ENCODE results near the gene SLC25A41. TPM values are rescaled to one million over a fixed set of nuclear protein-coding genes. Genes with fewer than 3 reads are reported as not detected.

SLC25A41 gene
- total RNA-seq, 1 donor from 2014 or later: not detected

DNA sequence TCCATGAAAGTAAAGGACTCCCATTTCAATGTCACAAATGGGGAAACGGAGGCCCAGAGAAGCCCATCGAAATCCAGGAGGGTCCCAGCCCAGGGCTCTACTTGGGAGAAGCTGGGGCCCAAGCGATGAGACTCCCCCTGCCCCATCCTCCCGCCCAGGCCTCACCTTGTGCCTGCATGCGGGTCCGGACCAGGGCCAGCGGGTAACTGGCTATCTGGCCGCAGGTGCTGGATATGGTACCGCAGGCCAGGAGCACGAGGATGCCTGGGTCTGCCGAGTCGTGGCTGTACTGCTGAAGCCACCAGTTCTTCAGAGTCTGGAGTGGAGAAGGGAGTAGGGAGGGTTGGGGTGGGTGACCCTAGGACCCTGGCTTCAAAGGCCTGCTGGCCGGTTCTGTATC lies 10.4 kb upstream of the SLC25A41 start:
- Histone ChIP-seq H3K36me3 (peaks cover 3 to 26% of the 10 kb centered on the region in 2 donors), H3K4me3 (no peak overlapping the region), H3K9me3 (no peaks in the 10 kb centered on the region), H3K27ac (no peak overlapping the region), H3K4me1 (no peaks in the 10 kb centered on the region), H3K27me3 (no peaks in the 10 kb centered on the region)
- TF ChIP-seq, protein P1, sequence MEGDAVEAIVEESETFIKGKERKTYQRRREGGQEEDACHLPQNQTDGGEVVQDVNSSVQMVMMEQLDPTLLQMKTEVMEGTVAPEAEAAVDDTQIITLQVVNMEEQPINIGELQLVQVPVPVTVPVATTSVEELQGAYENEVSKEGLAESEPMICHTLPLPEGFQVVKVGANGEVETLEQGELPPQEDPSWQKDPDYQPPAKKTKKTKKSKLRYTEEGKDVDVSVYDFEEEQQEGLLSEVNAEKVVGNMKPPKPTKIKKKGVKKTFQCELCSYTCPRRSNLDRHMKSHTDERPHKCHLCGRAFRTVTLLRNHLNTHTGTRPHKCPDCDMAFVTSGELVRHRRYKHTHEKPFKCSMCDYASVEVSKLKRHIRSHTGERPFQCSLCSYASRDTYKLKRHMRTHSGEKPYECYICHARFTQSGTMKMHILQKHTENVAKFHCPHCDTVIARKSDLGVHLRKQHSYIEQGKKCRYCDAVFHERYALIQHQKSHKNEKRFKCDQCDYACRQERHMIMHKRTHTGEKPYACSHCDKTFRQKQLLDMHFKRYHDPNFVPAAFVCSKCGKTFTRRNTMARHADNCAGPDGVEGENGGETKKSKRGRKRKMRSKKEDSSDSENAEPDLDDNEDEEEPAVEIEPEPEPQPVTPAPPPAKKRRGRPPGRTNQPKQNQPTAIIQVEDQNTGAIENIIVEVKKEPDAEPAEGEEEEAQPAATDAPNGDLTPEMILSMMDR (IDR thresholded peaks at IDR 0.05): no peak
- no peak for DNase-seq (ENCODE audit: low spot score in 2 of 2)
- intact Hi-C loops (cut with DNase I): no loop called here

DNA sequence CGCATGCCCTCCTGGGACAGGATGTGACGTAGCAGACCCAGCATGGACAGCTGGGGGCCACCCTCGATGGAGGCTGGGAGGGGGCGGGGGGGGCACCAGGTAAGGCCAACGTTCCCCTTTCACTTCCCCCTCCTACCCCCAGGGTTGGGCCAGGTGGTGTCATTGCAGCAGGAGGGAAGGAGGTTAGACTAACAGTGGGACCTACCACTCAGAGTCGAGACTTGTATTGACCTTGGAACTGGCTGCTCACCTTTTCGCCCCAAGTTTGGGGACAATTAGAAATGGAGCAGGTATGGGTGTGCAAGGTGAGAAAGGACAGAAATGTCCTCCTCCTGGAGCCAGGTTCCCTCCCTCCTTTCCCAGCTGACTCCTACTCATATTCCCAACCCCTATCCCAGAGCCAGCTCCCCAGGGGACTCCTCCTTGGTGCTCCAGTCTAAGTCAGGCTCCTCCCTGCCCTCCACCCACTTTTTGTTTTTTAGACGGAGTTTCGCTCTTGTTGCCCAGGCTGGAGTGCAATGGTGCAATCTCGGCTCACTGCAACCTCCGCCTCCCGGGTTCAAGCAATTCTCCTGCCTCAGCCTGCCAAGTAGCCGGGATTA lies 8.6 kb upstream of the SLC25A41 start:
- Histone ChIP-seq H3K9me3 (no peaks in the 10 kb centered on the region), H3K27me3 (no peaks in the 10 kb centered on the region), H3K4me3 (no peak overlapping the region), H3K36me3 (peaks cover 3 to 22% of the 10 kb centered on the region in 2 donors), H3K4me1 (no peaks in the 10 kb centered on the region), H3K27ac (no peak overlapping the region)
- no peak for DNase-seq (ENCODE audit: low spot score in 2 of 2)
- TF ChIP-seq, protein P1 (IDR thresholded peaks at IDR 0.05): no peak
- intact Hi-C loops (cut with DNase I): no loop called here

DNA sequence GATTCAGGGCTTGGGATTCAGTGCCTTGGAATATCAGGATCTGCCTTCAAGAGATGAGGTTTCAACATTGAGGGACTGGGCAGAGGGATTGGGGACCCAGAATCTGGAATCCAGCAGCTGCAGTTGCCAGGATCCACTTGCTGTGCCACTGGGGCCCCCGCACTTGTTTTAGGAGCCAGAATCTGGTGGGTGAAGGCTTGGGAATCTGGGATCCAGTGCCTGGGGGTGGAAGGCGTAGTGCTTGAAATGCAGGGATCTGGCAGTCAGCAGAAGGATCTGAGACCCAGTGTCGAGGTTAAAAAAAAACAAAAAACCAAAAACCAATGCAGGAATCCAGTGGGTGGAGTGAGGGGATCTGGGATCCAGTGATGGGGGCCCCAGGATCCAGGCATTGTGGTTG lies 7.3 kb upstream of the SLC25A41 start:
- H3K27ac ChIP-seq: no peak overlapping the region
- no peak for DNase-seq (ENCODE audit: low spot score in 2 of 2)
- intact Hi-C loops (cut with DNase I): no loop called here
- no peaks in the 10 kb centered on the region for H3K9me3 ChIP-seq
- no peaks in the 10 kb centered on the region for H3K4me1 ChIP-seq
- peaks cover 0 to 9% of the 10 kb centered on the region in 2 donors for H3K36me3 ChIP-seq
- H3K27me3 ChIP-seq: no peaks in the 10 kb centered on the region
- TF ChIP-seq, protein P1 (IDR thresholded peaks at IDR 0.05): no peak
- no peak overlapping the region for H3K4me3 ChIP-seq

DNA sequence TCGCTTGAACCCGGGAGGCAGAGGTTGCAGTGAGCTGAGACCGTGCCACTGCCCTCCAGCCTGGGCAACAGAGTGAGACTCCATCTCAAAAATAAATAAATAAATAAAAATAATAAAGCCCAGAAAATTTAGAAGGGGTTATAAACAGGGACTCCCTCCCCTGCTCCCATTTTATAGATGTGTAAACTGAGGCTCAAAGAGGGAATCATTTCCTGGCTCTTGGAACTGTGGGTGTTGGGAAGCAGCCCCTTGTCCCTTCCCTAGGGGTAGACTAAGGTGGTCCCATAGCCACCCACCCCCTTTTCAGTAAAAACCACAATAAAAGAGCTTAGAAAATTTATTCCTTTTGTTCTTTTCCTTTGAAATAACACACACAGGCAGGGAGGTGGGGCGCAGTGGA lies 6.2 kb upstream of the SLC25A41 start:
- DNase-seq (ENCODE audit: low spot score in 2 of 2): no peak
- Histone ChIP-seq H3K4me1 (no peaks in the 10 kb centered on the region), H3K4me3 (no peak overlapping the region), H3K36me3 (no peaks in the 10 kb centered on the region), H3K9me3 (no peaks in the 10 kb centered on the region), H3K27me3 (no peaks in the 10 kb centered on the region), H3K27ac (no peak overlapping the region)
- intact Hi-C loops (cut with DNase I): no loop called here
- TF ChIP-seq, protein P1 (IDR thresholded peaks at IDR 0.05): no peak

DNA sequence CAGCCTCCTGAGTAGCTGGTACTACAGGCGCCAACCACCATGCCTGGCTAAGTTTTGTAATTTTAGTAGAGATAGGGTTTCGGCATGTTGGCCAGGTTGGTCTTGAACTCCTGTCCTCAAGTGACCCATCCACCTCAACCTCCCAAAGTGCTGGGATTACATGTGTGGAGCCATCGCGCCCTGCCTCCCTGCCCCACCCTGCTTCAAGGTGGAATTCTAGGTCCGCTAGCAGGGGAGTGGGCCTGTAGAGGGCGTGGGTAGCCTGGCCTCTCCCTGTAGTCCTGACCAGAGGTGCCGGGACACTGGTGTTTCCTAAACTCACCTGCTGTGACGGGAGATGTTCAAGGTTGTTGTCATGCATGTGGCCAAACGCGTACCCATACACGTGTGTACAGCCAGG lies 398 bp downstream of the SLC25A41 start:
- TF ChIP-seq, protein P1 (IDR thresholded peaks at IDR 0.05): no peak
- intact Hi-C loops (cut with DNase I): no loop called here
- H3K36me3 ChIP-seq: no peaks in the 10 kb centered on the region
- H3K27me3 ChIP-seq: no peaks in the 10 kb centered on the region
- H3K4me1 ChIP-seq: no peaks in the 10 kb centered on the region
- H3K9me3 ChIP-seq: no peaks in the 10 kb centered on the region
- H3K27ac ChIP-seq: no peak overlapping the region
- DNase-seq (ENCODE audit: low spot score in 2 of 2): no peak
- no peak overlapping the region for H3K4me3 ChIP-seq

DNA sequence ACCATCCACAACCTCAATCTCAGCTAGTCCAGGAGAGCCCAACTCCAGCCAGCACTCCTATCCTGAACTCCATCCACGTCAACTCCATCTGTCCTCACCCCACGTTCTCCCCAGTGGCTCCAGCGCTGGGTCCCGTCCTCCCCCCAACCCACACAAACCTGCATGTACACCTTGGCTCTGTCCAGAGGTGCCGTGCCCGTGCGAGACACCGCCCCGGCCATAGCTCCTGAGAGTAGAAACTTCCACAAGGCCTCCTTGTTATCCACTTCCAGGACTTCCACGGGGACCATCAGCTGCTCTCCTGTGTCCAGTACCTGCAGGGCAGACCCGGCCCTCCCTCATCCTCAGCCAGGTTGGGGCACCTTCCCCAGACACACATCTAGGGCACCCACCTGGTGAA lies 1.7 kb downstream of the SLC25A41 start:
- Histone ChIP-seq H3K9me3 (no peaks in the 10 kb centered on the region), H3K4me1 (no peaks in the 10 kb centered on the region), H3K27me3 (no peaks in the 10 kb centered on the region), H3K4me3 (no peak overlapping the region), H3K36me3 (no peaks in the 10 kb centered on the region), H3K27ac (no peak overlapping the region)
- TF ChIP-seq, protein P1 (IDR thresholded peaks at IDR 0.05): no peak
- intact Hi-C loops (cut with DNase I): no loop called here
- DNase-seq (ENCODE audit: low spot score in 2 of 2): no peak

Data from ascending aorta (tissue), 2 donors.